CD14-positive monocyte (primary cell): Measurements from ENCODE around the gene AGAP1. TPM values are rescaled to one million over a fixed set of nuclear protein-coding genes. Genes with fewer than 3 reads are reported as not detected.

Source experiments
- DNase-seq, 3 donors: peaks; one replicate each; pipeline ENCODE4 v3.0.0-alpha.2; 2011 to 2022
- H2AFZ ChIP-seq: 2 replicates; pipeline ENCODE4 v1.6.0; 2012; ENCODE audit warnings: mild to moderate bottlenecking, low read depth, low read length, inconsistent platforms; ENCODE audit not compliant: insufficient read depth, poor library complexity, severe bottlenecking
- H3K27ac ChIP-seq, 2 donors: 1 replicate in 1 of 2; 2 replicates in 1 of 2; pipeline ENCODE4 v1.5.1; 2012 to 2013; ENCODE audit warnings: low read length in 2 of 2, control low read depth in 1 of 2, inconsistent platforms in 1 of 2, low read depth in 1 of 2, mild to moderate bottlenecking in 1 of 2
- H3K27me3 ChIP-seq, 2 donors: one replicate each; pipeline versions ENCODE4 v1.6.0 to v1.6.1; 2011 to 2013; ENCODE audit warnings: low read length in 2 of 2; ENCODE audit not compliant: control insufficient read depth in 2 of 2, insufficient read depth in 2 of 2
- H3K36me3 ChIP-seq, 2 donors: replicated peaks in 1 of 2; 1 replicate in 1 of 2; 2 replicates in 1 of 2; pipeline versions ENCODE4 v1.5.1 to v1.6.1; 2012 to 2013; ENCODE audit warnings: low read length in 2 of 2, control low read depth in 1 of 2, inconsistent platforms in 1 of 2, mild to moderate bottlenecking in 1 of 2; ENCODE audit not compliant: insufficient read depth in 2 of 2, control insufficient read depth in 1 of 2
- H3K4me1 ChIP-seq, 2 donors: 1 replicate in 1 of 2; 2 replicates in 1 of 2; pipeline versions ENCODE4 v1.5.1 to v1.6.1; 2012 to 2013; ENCODE audit warnings: low read length in 2 of 2, control low read depth in 1 of 2, inconsistent platforms in 1 of 2, mild to moderate bottlenecking in 1 of 2, moderate library complexity in 1 of 2; ENCODE audit not compliant: insufficient read depth in 2 of 2, control insufficient read depth in 1 of 2
- H3K4me2 ChIP-seq: replicated peaks from 2 replicates; pipeline ENCODE3; 2012; ENCODE audit warnings: low read length, moderate library complexity, mild to moderate bottlenecking; ENCODE audit not compliant: poor library complexity, severe bottlenecking; ENCODE audit errors: extremely low read depth
- H3K4me3 ChIP-seq, 3 experiments: fragments of 200-600 bp in 1 of 3; sonication (generic) in 1 of 3; replicated peaks in 1 of 3; 1 replicate in 2 of 3; 2 replicates in 1 of 3; pipeline ENCODE4 v1.5.1; 2011 to 2013; ENCODE audit warnings: low read length in 3 of 3, mild to moderate bottlenecking in 3 of 3, control low read depth in 2 of 3, low read depth in 2 of 3, inconsistent platforms in 1 of 3, moderate library complexity in 1 of 3
- H3K79me2 ChIP-seq: 2 replicates; pipeline ENCODE4 v1.6.0; 2012; ENCODE audit warnings: mild to moderate bottlenecking, control low read depth, inconsistent platforms, low read length, moderate library complexity; ENCODE audit not compliant: insufficient read depth
- H3K9ac ChIP-seq: 2 replicates; pipeline ENCODE4 v1.6.0; 2017; ENCODE audit warnings: low read length, mild to moderate bottlenecking; ENCODE audit not compliant: insufficient read depth, poor library complexity, severe bottlenecking
- H3K9me3 ChIP-seq, 2 donors: replicated peaks in 1 of 2; 1 replicate in 1 of 2; 2 replicates in 1 of 2; pipeline versions ENCODE4 v1.5.1 to v1.6.1; 2012 to 2013; ENCODE audit warnings: low read length in 2 of 2, control low read depth in 1 of 2; ENCODE audit not compliant: control insufficient read depth in 1 of 2, insufficient read depth in 1 of 2
- H4K20me1 ChIP-seq: 2 replicates; pipeline ENCODE4 v1.6.0; 2012; ENCODE audit warnings: mild to moderate bottlenecking, low read length, control low read depth, moderate library complexity; ENCODE audit not compliant: insufficient read depth
- H3K27ac Mint-ChIP-seq, 7 donors: one replicate each; pipeline ENCODE4 v1.8.0; 2020; ENCODE audit warnings: mild to moderate bottlenecking in 7 of 7, mixed read lengths in 7 of 7, moderate library complexity in 6 of 7, inconsistent platforms in 2 of 7
- H3K27me3 Mint-ChIP-seq, 3 donors: one replicate each; pipeline ENCODE4 v1.8.0; 2021 to 2022; ENCODE audit warnings: low read depth in 3 of 3, mild to moderate bottlenecking in 3 of 3, mixed read lengths in 3 of 3, moderate library complexity in 3 of 3, inconsistent platforms in 1 of 3
- H3K36me3 Mint-ChIP-seq, 2 donors: one replicate each; pipeline ENCODE4 v1.8.0; 2020; ENCODE audit warnings: mixed read lengths in 2 of 2, inconsistent platforms in 1 of 2, mild to moderate bottlenecking in 1 of 2
- H3K4me1 Mint-ChIP-seq: one replicate; pipeline ENCODE4 v1.8.0; 2020; ENCODE audit warnings: mild to moderate bottlenecking, mixed read lengths
- H3K4me3 Mint-ChIP-seq, 2 donors: one replicate each; pipeline ENCODE4 v1.8.0; 2020; ENCODE audit warnings: mild to moderate bottlenecking in 2 of 2, mixed read lengths in 2 of 2, moderate library complexity in 1 of 2
- H3K9me3 Mint-ChIP-seq, 7 donors: one replicate each; pipeline ENCODE4 v1.8.0; 2020 to 2022; ENCODE audit warnings: mixed read lengths in 7 of 7, mild to moderate bottlenecking in 6 of 7, moderate library complexity in 6 of 7, inconsistent platforms in 2 of 7
- CTCF ChIP-seq: fragments of 200-600 bp; IDR thresholded peaks from one replicate; pipeline ENCODE4 v1.8.0; 2022; ENCODE audit warnings: antibody characterized with exemption, mild to moderate bottlenecking
- WGBS: methylation state at CpG from one replicate; pipeline ENCODE4 v1.1.5; 2013; ENCODE audit warnings: missing lambda C conversion rate; ENCODE audit not compliant: insufficient coverage; 5-methylcytosine and 5-hydroxymethylcytosine counted together
- intact Hi-C, 2 donors: fragments of 100-400 bp; cut with micrococcal nuclease; formaldehyde crosslinking; loops; one replicate each; pipeline versions ENCODE4 v1.15.0 to v1.15.1; 2023
- polyA plus RNA-seq, 3 donors: library from polyadenylated mRNA; depleted of rRNA in 1 of 3; unstranded in 2 of 3; stranded (reverse) in 1 of 3; fragments of 300-500 nt in 2 of 3; fragments of >200 nt in 1 of 3; fragmentation: Illumina TruSeq in 2 of 3; gene quantifications; 1 replicate in 2 of 3; 2 replicates in 1 of 3; pipeline ENCODE4 v1.2.3, GENCODE V29; 2012 to 2021

Gene AGAP1
- polyA plus RNA-seq, 3 donors = 0.12 TPM; not detected in 2

- Histone ChIP-seq H3K4me3 (no peak overlapping the region), H3K4me1 (no peaks in the 10 kb centered on the region), H4K20me1 (no peaks in the 10 kb centered on the region), H3K4me2 (no peak overlapping the region), H3K36me3 (no peaks in the 10 kb centered on the region), H3K27ac (no peak overlapping the region), H3K9ac (no peak overlapping the region), H2AFZ (no peak overlapping the region), H3K9me3 (no peaks in the 10 kb centered on the region), H3K79me2 (no peaks in the 10 kb centered on the region), H3K27me3 (no peaks in the 10 kb centered on the region)
- Mint-ChIP-seq H3K27me3 (peaks cover 0 to 1% (median 0%) of the 10 kb centered on the region in 3 donors), H3K36me3 (no peaks in the 10 kb centered on the region), H3K27ac (no peak overlapping the region), H3K4me1 (no peaks in the 10 kb centered on the region), H3K4me3 (no peak overlapping the region), H3K9me3 (peaks cover 0 to 7% (median 2%) of the 10 kb centered on the region in 7 donors)
- DNase-seq = no peak
- TF ChIP-seq CTCF = no peak
- WGBS = 82% methylated on average over 9 of the region's 10 CpGs
- intact Hi-C loops = no loop called here
Measured at GRCh38 chr2:235922839-235923238, 429.0 kb downstream of the AGAP1 start.

GRCh38 chr2:235923859-235924674 lies 430.2 kb downstream of the AGAP1 start:
- Histone ChIP-seq H4K20me1 (no peaks in the 10 kb centered on the region), H3K4me3 (no peak overlapping the region), H3K27ac (no peak overlapping the region), H3K36me3 (no peaks in the 10 kb centered on the region), H3K27me3 (no peaks in the 10 kb centered on the region), H3K9ac (no peak overlapping the region), H3K4me2 (no peak overlapping the region), H2AFZ (no peak overlapping the region), H3K4me1 (no peaks in the 10 kb centered on the region), H3K9me3 (no peaks in the 10 kb centered on the region), H3K79me2 (no peaks in the 10 kb centered on the region)
- no peak for TF ChIP-seq CTCF
- intact Hi-C loops = no loop called here
- Mint-ChIP-seq H3K36me3 (no peaks in the 10 kb centered on the region), H3K4me1 (no peaks in the 10 kb centered on the region), H3K27me3 (peaks cover 0 to 1% (median 1%) of the 10 kb centered on the region in 3 donors), H3K9me3 (peaks cover 0 to 7% (median 2%) of the 10 kb centered on the region in 7 donors), H3K4me3 (no peak overlapping the region), H3K27ac (no peak overlapping the region)
- no peak for DNase-seq
- 91% methylated on average over 6 of the region's 14 CpGs for WGBS
